ENCODE results near the gene DYNC1I1. TPM values are rescaled to one million over a fixed set of nuclear protein-coding genes. Genes with fewer than 3 reads are reported as not detected.

Gene DYNC1I1
- total and polyA plus RNA-seq, 2 experiments from 2014 or later = 20.6 to 24.4 TPM

DNA sequence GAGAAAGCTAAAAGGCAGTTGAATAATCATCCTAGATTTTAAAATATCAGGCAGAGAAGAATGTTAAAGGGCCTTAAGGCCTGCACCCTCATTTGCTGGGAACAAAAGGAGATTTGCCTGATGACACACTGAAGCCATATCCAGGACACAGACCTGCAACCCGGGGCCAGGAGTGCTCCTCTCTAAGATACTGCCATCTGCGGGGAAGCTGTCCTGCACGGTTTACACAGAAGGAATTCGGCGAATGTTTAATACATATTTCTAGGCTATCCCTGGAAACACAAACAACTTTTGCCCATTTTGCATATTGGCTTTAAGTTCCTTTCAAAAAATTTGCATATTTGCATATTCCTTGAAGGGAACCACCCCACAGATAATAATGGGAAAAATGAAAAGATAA lies 52.3 kb downstream of the DYNC1I1 start:
- no peaks in the 10 kb centered on the region for H3K27me3 ChIP-seq
- no peak overlapping the region for H3K27ac ChIP-seq
- H3K36me3 ChIP-seq = no peaks in the 10 kb centered on the region
- DNase-seq (ENCODE audit: low read depth in 1 of 2, low spot score in 1 of 2) = no peak
- no peaks in the 10 kb centered on the region for H3K4me1 ChIP-seq (ENCODE audit: low read depth)
- no peak for TF ChIP-seq CTCF (IDR thresholded peaks at IDR 0.05; ENCODE audit: low read depth, low read length)
- no peaks in the 10 kb centered on the region for H3K9me3 ChIP-seq (ENCODE audit: low read depth)
- no peak overlapping the region for H3K4me3 ChIP-seq

DNA sequence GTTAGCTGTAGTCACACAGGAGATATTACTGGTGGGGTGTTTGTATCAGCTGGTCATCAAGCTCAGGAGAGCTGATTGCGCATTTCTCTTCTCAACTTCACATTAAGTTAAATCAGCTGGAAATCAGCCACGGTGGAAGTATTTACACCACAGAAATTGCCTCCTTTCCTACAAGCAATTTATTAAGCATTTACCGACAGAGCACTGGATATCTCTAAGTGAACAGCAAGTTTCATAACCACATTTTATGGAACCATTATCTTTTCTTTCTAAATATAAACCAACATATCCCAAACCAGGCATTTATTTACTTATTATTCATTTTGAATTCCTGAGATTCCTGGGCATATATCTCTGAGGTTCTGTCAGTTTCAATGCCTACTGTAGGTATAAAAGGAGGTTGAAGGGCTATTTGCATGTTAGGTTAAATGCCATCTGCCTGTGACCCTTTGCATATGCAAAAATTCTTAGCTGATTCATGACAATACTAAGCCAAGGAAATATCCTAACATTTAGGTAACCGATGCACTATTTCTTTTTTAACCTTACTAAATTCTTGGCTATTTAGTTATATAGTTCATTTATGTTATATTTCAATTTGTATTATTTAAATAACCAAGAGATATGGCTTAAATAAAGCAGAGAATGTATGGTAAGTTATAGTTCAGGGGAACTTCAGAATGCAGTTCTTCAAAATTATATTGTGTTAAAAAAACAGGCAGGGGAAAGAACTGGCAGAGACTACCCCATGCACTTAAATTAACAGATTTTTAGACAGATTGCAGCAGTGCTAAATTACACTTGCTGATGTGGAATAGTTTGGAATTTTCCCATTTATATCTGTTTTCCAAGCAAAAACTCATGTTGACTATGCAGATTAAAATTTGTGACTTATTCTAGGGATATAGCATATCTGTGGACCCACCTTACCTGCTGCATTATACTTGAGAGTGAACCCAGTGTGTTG lies 56.8 kb downstream of the DYNC1I1 start:
- no peak for DNase-seq (ENCODE audit: low read depth in 1 of 2, low spot score in 1 of 2)
- TF ChIP-seq CTCF (IDR thresholded peaks at IDR 0.05; ENCODE audit: low read depth, low read length) = no peak
- no peaks in the 10 kb centered on the region for H3K36me3 ChIP-seq
- H3K4me1 ChIP-seq (ENCODE audit: low read depth) = no peaks in the 10 kb centered on the region
- no peak overlapping the region for H3K4me3 ChIP-seq
- H3K27me3 ChIP-seq = no peaks in the 10 kb centered on the region
- H3K9me3 ChIP-seq (ENCODE audit: low read depth) = no peaks in the 10 kb centered on the region
- H3K27ac ChIP-seq = no peak overlapping the region

DNA sequence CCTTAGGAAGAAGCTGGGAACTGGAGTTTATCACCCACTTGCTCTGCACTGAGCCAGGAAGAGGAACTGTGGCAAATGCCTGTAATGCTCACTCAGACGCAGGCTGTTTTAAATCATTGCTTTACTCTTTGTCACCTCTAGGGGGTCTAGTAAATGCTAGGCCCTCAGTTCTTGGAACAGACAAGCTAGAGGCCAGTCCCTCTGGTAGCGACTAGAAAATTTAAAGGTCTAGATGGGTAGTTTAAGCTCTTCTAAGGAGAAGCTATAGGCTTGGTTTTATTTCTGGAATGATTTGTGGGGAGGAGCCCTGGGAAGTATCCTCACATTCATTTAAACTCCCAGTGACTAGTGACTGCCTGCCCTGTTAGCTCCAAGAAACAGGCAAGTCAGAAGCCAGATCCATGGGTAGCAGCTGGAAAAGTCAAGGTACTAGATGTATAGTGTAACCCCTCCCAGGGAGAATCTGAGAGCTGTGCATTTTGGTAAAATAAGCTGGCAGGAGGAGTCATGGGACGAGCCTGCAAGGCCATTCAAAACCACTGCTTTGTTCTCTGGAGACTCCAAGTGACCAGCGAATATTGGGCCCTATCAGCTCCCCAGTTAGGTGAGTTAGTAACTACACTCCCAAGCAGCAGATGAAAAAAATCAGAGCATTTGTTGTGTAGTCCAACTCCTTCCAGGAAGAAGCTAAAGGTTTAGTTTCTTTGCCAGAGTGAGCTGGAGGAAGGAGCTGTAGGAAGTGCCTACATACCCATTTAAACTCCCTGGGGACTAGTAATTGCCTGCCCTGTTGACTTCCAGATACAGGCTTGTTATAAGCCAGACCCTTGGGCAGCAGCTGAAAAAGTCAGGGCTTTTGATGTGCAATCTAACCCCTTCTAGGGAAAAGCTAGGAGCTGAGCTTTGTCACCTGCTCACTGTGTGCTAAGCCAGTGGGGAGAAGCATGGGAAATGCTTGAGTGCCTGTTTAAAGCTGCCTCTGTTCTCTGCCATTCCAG lies 68.9 kb downstream of the DYNC1I1 start:
- H3K27ac ChIP-seq = peak overlapping the region; percentile 82
- H3K27me3 ChIP-seq = no peaks in the 10 kb centered on the region
- H3K9me3 ChIP-seq (ENCODE audit: low read depth) = no peaks in the 10 kb centered on the region
- H3K4me1 ChIP-seq (ENCODE audit: low read depth) = peaks cover 20% of the 10 kb centered on the region
- no peaks in the 10 kb centered on the region for H3K36me3 ChIP-seq
- no peak overlapping the region for H3K4me3 ChIP-seq
- TF ChIP-seq CTCF (IDR thresholded peaks at IDR 0.05; ENCODE audit: low read depth, low read length) = peak; percentile 27
- peak in 1 of 2 donors; percentile 60 for DNase-seq (ENCODE audit: low read depth in 1 of 2, low spot score in 1 of 2)

DNA sequence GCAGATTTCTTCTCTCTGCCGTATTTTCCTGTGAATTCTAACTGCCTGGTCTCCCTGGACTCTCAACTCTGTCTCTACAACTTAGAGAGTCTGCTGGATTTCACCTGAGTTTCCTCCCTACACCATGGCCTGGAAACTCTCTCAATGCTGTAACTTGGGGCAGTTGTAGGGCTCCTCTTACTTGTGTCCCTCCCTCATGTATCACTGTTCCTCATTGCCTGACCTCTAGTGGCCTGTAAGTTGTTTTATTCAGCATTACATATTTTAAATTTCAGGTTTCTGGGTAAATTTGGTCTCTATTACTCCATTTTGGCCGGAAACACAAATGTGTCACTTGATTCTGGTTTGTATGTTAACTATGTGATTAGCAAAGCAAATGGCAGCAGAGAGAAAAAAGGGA lies 70.9 kb downstream of the DYNC1I1 start:
- H3K9me3 ChIP-seq (ENCODE audit: low read depth) = no peaks in the 10 kb centered on the region
- H3K27ac ChIP-seq = peak overlapping the region; percentile 82
- H3K4me3 ChIP-seq = no peak overlapping the region
- H3K4me1 ChIP-seq (ENCODE audit: low read depth) = peaks cover 26% of the 10 kb centered on the region
- peak; percentile 8 for TF ChIP-seq CTCF (IDR thresholded peaks at IDR 0.05; ENCODE audit: low read depth, low read length)
- no peaks in the 10 kb centered on the region for H3K36me3 ChIP-seq
- no peaks in the 10 kb centered on the region for H3K27me3 ChIP-seq
- peak; percentile 8 to 50 for DNase-seq (ENCODE audit: low read depth in 1 of 2, low spot score in 1 of 2)

GRCh38 chr7:95845007-95845406 lies 72.7 kb downstream of the DYNC1I1 start:
- H3K27me3 ChIP-seq = no peaks in the 10 kb centered on the region
- no peak overlapping the region for H3K27ac ChIP-seq
- no peak for TF ChIP-seq CTCF (IDR thresholded peaks at IDR 0.05; ENCODE audit: low read depth, low read length)

More at GRCh38 chr7:95845007-95845406, 72.7 kb downstream of the DYNC1I1 start:
- no peaks in the 10 kb centered on the region for H3K36me3 ChIP-seq
- no peak for DNase-seq (ENCODE audit: low read depth in 1 of 2, low spot score in 1 of 2)
- no peak overlapping the region for H3K4me3 ChIP-seq
- H3K4me1 ChIP-seq (ENCODE audit: low read depth) = peaks cover 26% of the 10 kb centered on the region
- no peaks in the 10 kb centered on the region for H3K9me3 ChIP-seq (ENCODE audit: low read depth)
